ENCODE measurements around the gene THOC5. TPM values are rescaled to one million over a fixed set of nuclear protein-coding genes. Genes with fewer than 3 reads are reported as not detected.
"Not testable (repeated sequence)": the region's sequence is repeated elsewhere in the genome, so short reads cannot be mapped to it uniquely, and the experiment has no call there.

The THOC5 gene
- polyA plus RNA-seq, 1 of the 3 experiments (the other 2 are of a cell fraction), result 95.9 TPM

DNA sequence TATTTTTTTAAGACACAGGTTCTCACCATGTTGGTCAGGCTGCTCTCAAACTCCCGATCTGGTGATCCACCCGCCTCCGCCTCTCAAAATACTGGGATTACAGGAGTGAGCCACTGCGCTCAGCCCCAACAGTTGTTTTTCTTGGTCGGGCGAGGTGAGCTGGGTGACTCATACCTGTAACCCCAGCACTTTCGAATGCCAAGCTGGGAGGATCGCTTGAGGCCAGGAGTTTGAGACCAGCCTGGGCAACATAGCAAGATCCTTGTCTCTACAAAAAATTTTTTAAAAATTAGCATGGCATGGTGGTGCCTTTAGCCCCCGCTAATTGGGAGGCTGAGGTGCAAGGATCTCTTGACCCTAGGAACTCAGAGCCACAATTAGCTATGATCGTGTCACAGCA lies 42.9 kb upstream of the THOC5 start:
- no peaks in the 10 kb centered on the region for H3K79me2 ChIP-seq (ENCODE audit: insufficient read depth)

DNA sequence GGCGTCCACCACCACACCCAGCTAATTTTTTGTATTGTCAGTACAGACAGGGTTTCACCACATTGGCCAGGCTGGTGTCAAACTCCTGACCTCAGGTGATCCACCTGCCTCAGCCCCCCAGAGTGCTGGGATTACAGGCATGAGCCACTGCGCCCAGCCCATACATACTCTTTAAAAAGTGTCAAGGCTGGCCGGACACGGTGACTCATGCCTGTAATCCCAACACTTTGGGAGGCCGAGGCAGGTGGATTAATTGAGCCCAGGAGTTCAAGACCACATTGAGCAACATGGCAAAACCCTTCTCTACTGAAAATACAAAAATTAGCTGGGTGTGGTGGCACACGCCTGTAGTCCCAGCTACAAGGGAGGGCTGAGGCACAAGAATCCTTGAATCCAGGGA lies 40.9 kb upstream of the THOC5 start:
- H3K4me3 ChIP-seq (ENCODE audit: low read depth in 2 of 2, low read length in 1 of 2); H3K27me3 ChIP-seq (ENCODE audit: insufficient read depth); DNase-seq; H3K9me2 ChIP-seq; H3K4me2 ChIP-seq; H3K79me2 ChIP-seq (ENCODE audit: insufficient read depth); H4K20me1 ChIP-seq (ENCODE audit: insufficient read depth); H3K9me3 ChIP-seq; H3K4me1 ChIP-seq (ENCODE audit: control insufficient read depth in 1 of 2, insufficient read depth in 2 of 2, low read depth in 1 of 2, low read length in 1 of 2); H3K27ac ChIP-seq (ENCODE audit: low read depth in 2 of 2, low read length in 1 of 2); H3K9ac ChIP-seq; H2AFZ ChIP-seq (ENCODE audit: low read depth); POLR2A ChIA-PET; H3F3A ChIP-seq (replicated peaks; ENCODE audit: insufficient read depth); H3K36me3 ChIP-seq (replicated peaks in 1 of 2; ENCODE audit: control insufficient read depth in 1 of 2, insufficient read depth in 2 of 2, low read length in 1 of 2): not testable (repeated sequence)
- 93% methylated on average over 6 of the region's 6 CpGs for WGBS (ENCODE audit: low lambda C conversion rate)
- CTCF ChIA-PET, result interaction anchor here (0.6 to 4.0 kb wide), 4 partner anchors 31 to 669 kb away, joined by 3 to 12 read pairs (median 3); no protein-coding TSS in a partner anchor

More for the DNA sequence above, 42.9 kb upstream of the THOC5 start:
- Histone ChIP-seq H3F3A (replicated peaks; ENCODE audit: insufficient read depth) (no peaks in the 10 kb centered on the region), H3K9me3 (no peaks in the 10 kb centered on the region), H3K9me2 (no peaks in the 10 kb centered on the region), H3K27ac (ENCODE audit: low read depth in 2 of 2, low read length in 1 of 2) (no peak overlapping the region), H3K4me1 (ENCODE audit: control insufficient read depth in 1 of 2, insufficient read depth in 2 of 2, low read depth in 1 of 2, low read length in 1 of 2) (no peaks in the 10 kb centered on the region), H3K36me3 (replicated peaks in 1 of 2; ENCODE audit: control insufficient read depth in 1 of 2, insufficient read depth in 2 of 2, low read length in 1 of 2) (no peaks in the 10 kb centered on the region), H3K9ac (no peak overlapping the region), H2AFZ (ENCODE audit: low read depth) (no peak overlapping the region), H3K4me3 (ENCODE audit: low read depth in 2 of 2, low read length in 1 of 2) (no peak overlapping the region), H3K4me2 (no peak overlapping the region), H3K27me3 (ENCODE audit: insufficient read depth) (no peaks in the 10 kb centered on the region), H4K20me1 (ENCODE audit: insufficient read depth) (no peaks in the 10 kb centered on the region)
- DNase-seq, result no peak
- POLR2A ChIA-PET, result no interaction called here
- TF ChIP-seq ELF1 (IDR thresholded peaks at IDR 0.05) (no peak), RXRA (IDR thresholded peaks at IDR 0.05; ENCODE audit: borderline replicate concordance, low read depth) (no peak), MXI1 (IDR thresholded peaks at IDR 0.05; ENCODE audit: low read depth, low read length) (no peak), POLR2AphosphoS5 (IDR thresholded peaks at IDR 0.05; ENCODE audit: low read depth, low read length) (no peak), FOSL2 (IDR thresholded peaks at IDR 0.05; ENCODE audit: borderline replicate concordance, low read depth) (no peak), EP300 (IDR thresholded peaks at IDR 0.05; ENCODE audit: borderline replicate concordance in 1 of 2, low read depth in 1 of 2, low read length in 1 of 2) (no peak), FOXM1 (IDR thresholded peaks at IDR 0.05; ENCODE audit: low read depth) (no peak), SIN3A (IDR thresholded peaks at IDR 0.05; ENCODE audit: borderline replicate concordance, low read depth, low read length) (no peak), NRF1 (IDR thresholded peaks at IDR 0.05; ENCODE audit: low read depth, low read length) (no peak)
- TF ChIP-seq, protein P1, sequence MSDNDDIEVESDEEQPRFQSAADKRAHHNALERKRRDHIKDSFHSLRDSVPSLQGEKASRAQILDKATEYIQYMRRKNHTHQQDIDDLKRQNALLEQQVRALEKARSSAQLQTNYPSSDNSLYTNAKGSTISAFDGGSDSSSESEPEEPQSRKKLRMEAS (IDR thresholded peaks at IDR 0.05; ENCODE audit: low read depth), result no peak
- TF ChIP-seq, protein P2, sequence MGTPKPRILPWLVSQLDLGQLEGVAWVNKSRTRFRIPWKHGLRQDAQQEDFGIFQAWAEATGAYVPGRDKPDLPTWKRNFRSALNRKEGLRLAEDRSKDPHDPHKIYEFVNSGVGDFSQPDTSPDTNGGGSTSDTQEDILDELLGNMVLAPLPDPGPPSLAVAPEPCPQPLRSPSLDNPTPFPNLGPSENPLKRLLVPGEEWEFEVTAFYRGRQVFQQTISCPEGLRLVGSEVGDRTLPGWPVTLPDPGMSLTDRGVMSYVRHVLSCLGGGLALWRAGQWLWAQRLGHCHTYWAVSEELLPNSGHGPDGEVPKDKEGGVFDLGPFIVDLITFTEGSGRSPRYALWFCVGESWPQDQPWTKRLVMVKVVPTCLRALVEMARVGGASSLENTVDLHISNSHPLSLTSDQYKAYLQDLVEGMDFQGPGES (IDR thresholded peaks at IDR 0.05; ENCODE audit: low read depth, low read length), result no peak
- TF ChIP-seq, protein P3, sequence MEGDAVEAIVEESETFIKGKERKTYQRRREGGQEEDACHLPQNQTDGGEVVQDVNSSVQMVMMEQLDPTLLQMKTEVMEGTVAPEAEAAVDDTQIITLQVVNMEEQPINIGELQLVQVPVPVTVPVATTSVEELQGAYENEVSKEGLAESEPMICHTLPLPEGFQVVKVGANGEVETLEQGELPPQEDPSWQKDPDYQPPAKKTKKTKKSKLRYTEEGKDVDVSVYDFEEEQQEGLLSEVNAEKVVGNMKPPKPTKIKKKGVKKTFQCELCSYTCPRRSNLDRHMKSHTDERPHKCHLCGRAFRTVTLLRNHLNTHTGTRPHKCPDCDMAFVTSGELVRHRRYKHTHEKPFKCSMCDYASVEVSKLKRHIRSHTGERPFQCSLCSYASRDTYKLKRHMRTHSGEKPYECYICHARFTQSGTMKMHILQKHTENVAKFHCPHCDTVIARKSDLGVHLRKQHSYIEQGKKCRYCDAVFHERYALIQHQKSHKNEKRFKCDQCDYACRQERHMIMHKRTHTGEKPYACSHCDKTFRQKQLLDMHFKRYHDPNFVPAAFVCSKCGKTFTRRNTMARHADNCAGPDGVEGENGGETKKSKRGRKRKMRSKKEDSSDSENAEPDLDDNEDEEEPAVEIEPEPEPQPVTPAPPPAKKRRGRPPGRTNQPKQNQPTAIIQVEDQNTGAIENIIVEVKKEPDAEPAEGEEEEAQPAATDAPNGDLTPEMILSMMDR (IDR thresholded peaks at IDR 0.05), result no peak
- CTCF ChIA-PET, result interaction anchor here (1.4 to 4.0 kb wide), 3 partner anchors 10 to 492 kb away, joined by 5 to 12 read pairs (median 6); no protein-coding TSS in a partner anchor
- WGBS (ENCODE audit: low lambda C conversion rate), result 89% methylated on average over 10 of the region's 10 CpGs
